Pulmonary artery endothelial cell (primary cell): ENCODE results near the gene HMCN2. TPM values are rescaled to one million over a fixed set of nuclear protein-coding genes. Genes with fewer than 3 reads are reported as not detected.

ENCODE experiments used
- DNase-seq: peaks from one replicate; pipeline ENCODE4 v3.0.0-alpha.2; 2011; ENCODE audit warnings: low read depth, low spot score
- total RNA-seq: library from RNA; depleted of rRNA; stranded (reverse); fragments of >200 nt; gene quantifications from 2 replicates; pipeline ENCODE4 v1.2.3, GENCODE V29; 2014

HMCN2 gene
- total RNA-seq, 1 donor from 2014 or later: under 0.01 TPM

DNA sequence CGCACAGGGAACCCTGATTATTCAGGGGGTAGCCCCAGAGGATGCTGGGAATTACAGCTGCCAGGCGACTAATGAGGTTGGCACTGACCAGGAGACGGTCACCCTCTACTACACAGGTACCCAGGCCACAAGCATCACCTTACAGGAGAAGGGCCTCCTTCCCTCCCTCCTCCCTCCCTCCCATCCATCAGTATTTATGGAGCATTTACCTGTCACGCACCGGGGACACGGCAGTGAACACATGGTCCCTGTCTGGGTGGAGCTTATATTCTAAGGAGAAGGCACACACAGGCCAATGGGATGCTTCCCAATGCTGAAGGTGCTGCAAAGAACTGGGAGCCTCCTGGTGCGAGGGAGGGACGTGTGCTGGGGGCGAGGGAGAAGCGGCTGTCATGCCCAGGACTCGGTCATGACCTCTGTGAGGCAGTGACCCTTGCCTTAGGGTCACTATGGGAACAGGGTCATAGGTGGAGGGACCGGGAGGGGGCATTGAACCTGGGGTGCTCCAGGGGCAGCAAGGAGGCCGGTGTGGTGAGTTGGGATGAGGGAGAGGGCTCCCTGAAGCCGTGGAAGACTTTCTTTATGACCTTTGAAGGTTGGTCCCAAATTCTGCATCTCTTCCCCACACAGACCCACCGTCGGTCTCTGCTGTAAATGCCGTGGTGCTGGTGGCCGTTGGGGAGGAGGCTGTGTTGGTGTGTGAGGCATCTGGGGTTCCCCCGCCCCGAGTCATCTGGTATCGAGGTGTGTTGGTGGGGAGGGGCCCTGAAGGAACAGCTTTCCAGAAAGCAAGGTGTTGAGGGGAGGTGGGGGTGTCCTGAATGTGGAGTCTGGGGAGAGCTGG is 41.5 kb downstream of the HMCN2 start:
- no peak for DNase-seq

DNA sequence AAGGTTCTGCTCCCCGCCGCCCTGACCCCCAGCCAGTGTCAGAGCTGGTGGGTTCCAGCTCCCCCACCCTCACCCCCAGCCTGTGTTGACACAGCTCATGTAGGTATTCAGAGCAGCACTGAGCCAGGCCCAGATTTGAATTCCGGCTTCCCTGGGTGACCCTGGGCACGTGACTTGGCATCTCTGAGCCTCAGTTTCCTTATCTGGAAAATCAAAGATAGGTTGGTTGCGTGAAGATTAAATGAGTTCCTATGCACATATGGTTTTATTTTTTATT is 42.0 kb downstream of the HMCN2 start:
- no peak for DNase-seq

DNA sequence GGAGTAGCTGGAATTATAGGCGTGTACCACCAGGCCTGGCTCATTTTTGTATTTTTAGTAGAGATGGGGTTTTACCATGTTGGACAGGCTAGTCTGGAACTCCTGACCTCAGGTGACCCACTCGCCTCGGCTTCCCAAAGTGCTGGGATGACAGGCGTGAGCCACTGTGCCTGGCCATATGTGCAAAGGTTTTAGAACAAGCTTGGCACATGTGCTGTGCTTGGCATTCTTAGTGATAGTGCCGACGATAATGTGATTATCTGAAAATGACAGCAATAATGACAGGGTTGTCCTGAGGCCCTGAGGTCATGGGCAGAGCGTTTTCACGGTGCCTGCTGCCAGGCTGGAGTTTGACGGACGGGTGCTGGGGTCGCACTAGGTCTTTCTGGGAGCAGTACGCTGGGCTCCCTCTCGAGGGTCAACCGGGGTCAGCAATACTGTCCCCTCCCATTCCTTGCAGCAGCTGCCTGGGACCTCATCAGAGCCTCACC is 42.6 kb downstream of the HMCN2 start:
- DNase-seq: no peak

DNA sequence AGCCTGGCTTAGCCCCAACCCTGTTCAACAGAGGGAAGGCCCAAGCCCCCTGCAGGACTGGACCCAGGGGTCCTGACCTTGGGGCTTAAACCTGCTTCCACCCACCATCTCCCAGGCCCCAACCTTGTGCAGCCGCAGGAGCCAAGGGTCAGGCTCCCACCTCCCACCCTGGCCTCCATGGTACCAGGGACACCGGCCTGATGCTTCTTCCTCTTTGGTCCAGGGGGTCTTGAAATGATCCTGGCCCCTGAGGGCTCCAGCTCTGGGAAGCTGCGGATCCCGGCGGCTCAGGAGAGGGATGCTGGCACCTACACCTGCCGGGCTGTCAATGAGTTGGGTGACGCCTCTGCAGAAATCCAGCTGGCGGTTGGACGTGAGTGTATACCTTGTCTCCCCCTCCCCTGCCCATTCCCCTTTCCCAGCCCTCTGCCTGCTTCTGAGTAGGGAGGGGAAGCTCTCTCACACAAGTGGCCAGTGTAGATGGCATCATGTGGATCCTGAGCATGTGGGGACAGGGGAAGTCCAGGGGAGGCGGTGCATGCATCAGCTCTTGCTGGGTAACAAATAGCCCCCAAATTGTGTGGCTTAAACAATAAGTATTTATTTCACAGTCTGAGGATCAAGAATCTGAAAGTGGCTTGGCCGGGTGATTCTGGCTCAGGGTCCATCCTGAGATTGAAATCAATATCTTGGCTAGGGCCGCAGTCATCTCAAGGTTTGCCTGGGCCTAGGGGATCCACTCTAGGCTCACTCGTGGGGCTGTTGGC is 44.3 kb downstream of the HMCN2 start:
- no peak for DNase-seq

DNA sequence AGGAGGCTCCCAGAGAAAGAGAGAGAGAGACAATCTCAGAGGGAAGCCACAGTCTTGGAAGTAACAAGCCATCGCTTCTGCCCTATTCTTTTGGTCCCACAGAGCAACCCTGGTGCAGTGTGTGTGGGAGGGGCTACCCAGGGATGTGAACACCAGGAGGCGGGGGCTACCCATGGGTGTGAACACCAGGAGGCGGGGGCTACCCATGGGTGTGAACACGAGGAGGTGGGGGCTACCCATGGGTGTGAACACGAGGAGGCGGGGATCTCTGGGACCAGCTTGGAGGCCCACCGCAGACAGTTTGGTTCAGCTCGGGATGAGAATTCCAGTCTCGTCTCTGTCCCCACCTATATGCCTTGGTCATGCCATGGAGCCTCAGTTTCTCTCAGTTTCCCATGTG is 44.9 kb downstream of the HMCN2 start:
- DNase-seq: no peak

DNA sequence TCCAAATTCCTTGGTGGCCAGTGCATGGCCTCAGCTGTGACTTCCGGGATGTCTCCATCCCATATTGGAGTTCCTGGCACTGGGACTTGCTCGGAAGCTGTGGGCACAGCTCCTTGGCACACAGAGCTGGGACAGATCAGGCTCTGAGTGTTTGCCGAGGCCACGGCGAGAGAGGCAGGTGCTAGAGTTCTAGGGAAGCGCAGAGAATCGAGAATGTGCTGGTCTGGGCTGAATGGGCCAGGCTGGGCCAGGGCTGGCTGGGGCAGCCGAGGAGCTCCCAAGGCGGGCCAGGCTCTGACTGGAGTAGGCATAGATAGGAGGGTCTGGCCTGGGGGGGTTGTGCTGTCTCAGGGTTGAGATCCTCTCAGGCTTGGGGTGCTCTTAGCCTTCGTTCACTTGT is 45.4 kb downstream of the HMCN2 start:
- no peak for DNase-seq

DNA sequence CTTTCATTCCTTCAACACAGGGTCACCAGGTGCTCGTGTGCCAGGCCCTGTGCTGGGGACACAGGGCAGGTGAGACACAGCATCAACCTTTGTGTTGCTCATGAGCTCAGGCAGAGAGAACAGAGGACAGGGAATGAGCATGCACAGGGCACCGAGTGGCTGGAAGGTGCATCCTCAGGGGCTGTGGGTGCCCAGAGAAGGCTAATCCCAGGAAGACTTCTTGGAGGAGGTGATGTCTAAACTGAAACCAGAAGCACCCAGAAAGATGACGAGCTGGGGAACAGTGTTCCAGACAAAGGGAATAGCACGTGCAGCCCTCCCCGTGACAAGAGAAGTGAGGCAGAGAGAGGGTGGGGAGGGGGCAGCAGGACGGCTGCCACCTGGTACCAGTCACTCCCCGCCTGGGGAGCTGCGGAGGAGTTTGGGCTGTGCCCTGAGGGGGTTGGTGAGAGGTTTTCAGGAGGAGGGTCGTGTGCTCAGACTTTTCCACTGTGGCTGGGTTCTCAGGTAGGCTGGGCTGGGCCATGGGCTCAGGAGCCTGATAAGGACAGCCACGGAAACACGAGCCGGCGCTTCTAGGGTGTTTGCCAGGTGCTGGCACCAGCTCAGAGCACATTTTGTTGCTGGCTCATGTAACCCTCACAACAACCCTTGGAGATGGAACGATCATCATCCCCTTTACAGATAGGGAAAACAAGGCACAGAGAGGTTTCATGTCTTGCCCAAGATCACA is 46.0 kb downstream of the HMCN2 start:
- DNase-seq: no peak

DNA sequence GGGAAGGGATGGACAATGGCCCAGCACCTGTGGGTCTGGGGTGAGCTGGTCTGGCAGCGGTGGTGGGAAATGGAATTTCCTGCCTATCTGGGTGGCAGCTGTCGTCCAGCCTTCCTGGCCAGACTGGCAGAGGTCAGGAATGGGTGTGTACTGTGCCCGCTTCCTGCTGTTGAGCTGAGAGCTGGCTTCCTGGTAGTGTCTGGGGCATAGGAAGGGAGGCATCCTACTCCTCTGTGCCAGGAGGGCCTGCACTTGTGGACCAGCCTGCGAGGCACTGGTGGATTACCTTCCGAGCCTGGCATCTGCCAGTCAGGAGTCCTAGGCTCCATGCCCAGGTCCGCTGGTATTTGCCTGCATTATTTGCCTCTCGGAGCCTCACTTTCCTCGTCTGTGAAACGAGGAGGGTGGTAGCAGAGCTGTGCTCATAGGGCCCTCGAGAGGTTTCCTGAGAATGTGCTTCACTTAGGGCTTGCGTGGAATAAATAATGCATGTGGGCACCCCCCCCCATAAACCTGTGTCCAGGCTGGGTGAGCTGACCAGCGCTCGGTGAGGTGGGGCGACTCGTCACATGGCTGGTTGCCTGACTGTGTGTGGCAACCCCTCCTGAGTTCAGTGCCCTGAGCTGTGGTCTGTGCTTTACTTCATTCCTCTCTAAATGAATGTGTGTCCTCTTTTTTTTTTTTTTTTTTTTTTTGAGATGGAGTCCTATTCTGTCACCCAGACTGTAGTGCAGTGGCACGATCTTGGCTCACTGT is 47.7 kb downstream of the HMCN2 start:
- no peak for DNase-seq

DNA sequence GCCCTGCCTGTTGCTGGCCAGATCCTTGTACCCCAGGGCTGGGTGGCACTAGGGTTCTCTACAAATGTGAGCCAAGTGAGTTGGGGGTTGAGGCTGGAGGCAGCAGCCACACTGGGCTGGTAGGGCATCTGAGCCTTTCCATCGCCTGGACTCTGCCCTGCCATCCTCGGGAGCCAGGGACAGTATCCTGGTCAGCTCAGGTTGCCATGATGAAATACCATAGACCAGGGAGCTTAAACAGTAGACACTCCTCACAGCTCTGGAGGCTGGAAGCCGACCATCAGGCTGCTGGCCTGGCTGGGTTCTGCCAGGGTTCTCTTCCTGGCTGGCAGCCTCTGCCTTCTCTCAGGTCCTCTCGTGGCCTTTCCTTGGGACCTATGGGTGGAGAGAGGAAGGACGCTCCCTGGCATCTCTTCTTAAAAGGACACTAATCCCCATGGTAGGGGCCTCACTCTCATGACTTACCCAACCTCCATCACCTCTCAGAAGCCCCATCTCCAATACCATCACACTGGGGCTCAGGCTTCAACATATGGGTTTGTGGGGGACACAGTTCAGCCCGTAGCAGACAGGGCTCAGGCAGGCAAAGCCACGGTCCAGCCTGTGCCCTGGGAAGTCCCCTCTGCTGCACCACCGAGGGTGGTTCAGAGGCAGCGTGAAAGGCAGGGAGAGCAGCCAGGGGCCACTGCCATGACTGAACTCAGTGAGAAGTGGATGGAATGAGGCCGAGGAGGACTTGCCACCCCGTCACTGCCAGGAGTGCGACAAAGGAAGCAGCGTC is 50.1 kb downstream of the HMCN2 start:
- DNase-seq: no peak

DNA sequence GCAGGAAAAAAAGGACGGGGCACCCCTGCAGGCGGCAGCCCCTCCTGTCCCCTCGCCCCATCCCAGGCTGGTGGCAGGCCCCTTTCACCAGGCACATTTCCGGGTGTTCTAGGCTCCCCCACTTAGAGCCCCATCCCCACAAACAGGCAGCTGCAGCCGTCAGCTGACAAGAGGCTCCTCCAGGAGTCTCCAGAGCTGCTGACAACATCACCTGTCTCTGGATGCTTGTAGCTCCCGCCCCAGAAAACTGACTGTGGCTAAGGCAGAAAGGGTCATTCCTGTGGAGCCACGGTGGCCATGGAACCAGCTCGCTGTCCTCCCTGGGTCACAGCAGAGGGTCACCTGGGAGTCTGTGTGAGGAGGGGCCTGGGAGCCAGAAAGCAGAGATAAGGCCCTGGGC is 50.9 kb downstream of the HMCN2 start:
- no peak for DNase-seq

DNA sequence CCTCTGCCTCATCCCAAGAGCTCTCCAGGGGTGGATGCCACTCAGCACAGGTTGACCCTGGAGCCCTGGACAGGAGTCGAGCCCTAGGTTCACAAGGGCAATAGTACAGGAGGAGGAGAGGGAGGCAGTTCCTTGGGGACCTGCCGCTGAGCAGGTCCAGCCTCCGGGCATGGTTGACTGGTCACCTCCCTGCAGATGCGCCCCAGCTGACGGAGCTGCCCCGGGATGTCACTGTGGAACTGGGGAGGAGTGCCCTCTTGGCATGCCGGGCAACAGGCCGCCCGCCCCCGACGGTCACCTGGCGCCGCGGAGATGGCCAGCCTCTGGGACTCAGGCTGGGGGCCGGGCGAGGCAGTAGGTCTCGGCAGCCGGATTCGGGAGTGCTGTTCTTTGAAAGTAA is 53.7 kb downstream of the HMCN2 start:
- DNase-seq: no peak

DNA sequence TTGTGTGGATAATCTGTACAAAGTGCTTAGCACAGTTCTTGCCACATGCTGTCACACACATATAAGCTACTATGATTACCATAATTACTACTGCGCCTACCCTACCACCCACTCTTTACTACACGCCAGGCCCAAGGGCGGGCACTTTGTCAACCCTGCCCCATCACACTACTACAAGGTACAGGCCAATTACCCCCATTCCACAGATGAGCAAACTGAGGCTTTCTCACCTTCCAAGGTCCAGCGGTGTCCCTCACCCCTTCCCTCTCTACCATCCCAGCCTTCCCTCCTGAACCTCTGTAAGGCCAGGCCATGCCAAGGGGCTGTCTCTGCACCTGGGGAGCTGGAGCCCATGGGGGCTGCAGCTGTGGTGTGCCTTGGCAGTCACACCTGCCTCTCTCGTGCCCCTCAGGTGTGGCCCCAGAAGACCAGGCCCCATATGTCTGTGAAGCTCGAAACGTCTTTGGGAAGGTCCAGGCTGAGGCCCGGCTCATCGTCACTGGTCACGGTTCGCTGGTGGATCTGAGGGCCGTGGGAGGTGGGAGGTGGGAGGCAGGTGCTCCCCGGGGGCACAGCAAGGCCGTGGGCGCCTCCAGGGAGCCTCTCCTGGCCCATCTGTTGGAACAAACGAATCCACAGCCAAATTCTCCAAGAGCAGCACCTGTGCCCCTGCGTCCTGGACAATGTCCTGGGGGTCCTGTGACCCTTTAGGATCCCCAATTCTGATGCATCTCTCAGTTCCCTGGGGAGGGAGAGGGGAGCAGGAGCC is 54.6 kb downstream of the HMCN2 start:
- DNase-seq: no peak

DNA sequence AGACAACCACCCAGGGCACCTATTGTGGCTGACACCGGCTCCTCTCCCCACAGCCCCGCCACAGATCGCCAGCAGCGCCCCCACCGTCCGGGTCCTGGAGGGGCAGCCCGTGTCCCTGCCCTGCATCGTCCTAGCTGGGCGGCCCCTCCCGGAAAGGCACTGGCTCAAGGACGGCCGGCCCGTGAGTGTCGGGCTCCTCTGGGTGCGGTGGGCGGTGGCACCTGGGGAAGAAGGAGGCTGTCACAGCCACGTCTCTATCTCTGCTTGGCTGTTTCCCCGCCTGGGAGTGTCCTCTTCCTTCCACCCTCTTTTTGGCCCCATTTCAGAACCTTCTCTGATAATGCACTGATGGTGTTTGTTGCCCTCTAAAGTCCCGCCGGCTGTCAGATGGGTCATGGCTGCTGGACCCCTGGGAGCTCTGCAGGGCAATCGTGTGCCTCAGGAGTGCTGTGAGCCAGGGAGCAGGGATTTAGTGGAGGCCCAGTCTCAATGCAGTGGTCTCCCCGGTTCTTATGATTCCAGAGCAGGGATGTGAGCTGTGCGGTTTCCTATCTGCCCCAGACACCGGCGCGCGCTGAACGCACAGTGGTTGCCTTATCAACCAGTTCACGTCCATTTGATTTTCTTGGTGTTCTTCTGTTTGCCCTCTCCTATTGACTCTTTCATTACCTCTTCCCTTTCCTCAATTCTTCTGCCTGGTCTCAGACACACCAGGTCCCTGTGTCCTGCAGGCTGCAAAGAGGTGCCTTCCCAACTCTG is 55.3 kb downstream of the HMCN2 start:
- no peak for DNase-seq

DNA sequence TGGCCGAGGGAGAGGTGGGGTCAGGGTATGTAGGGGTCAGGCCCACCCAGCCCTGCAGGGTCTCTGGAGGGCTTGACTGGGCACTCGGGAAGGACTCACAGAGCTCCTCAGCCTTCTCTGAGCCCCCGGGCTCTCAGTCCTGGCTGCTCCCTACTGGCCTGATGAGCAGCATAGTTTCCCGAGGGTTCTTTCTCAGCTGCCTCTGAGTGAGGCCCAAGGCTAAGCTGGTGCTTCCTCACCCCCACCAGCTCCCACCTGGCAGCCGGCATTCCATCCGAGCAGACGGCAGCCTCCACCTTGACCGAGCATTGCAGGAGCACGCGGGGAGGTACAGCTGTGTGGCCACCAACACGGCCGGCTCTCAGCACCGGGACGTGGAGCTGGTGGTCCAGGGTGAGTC is 56.0 kb downstream of the HMCN2 start:
- DNase-seq: no peak

DNA sequence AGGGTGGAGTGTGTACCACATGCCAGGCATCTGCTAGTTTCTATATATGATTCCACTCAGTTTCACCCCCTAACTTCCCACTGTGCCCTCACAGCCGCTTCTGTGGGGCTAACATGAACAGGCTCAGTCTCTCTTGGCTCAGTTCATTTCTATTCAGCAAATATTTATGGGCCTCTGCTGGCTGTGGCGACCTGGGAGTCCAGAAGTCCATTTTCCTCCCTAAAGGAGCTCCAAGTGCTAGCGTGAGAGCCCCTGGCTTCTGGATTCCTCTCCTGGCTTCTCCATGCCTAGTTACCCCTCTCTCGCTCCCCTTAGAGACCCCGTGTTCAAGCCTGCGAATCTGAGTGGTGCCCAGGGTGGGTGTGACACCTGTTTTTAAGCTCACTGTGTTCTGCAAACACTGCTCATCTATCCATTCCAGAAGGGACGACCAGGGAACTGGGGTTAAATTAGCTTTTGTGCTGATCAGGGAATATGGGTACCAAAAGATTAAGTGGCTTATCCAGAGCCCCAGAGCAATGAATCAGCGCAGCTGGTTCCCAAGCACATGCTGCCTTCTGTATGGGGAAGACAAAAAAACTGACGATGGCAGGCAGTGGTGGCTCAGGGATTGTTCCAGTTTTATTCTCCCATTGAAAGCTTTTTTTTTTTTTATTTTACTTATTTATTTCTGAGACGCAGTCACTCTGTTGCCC is 57.6 kb downstream of the HMCN2 start:
- no peak for DNase-seq

DNA sequence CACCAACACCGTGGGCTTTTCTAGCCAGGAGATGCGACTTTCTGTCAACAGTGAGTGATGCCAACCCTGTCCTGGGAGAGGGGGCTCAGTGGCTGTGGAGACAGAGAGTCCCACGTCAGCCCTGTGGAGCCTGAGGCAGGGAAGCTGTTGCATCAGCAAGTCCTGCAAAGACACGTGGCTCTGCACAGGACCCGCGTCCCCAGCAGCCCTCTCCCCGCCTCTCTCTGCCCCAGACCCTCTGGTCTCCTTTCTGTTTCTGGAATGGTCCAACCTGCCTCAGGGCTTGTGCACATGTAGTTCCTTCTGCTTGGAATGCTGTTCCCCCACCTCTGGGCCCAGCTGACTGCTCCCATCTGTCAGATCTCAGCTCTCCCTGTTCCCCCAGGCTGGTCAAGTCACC is 60.4 kb downstream of the HMCN2 start:
- DNase-seq: no peak

DNA sequence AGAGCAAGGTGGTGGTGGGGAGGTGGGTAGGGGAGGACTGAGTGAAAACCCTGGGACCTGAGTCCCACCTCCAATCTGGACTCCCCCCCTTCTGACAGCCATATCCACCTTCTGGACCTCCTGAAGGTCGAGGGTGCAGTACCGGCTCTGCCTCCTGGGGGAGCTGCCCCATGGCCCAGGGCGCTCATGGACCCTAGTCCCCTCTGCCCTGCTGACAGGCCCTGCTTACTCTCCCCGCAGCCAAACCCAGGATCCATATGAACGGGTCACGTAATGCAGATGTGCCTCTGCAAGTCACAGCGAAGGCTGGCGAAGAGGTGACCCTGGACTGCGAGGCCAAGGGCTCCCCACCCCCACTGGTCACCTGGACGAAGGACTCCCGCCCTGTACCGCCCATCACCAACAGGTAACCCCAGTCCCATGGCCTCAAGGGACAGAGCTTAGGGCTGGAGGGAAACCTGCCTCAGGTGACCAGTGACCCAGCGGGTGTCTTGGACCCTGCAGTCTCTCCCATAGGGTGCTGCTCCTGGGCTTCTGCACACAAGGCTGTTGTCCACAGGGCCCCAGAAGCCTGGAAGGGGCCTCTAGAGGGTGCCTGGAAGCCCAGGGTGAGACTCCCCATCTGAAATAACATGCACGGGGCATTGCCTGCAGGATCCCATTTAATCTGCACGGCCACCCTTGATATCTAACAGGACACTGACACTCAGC is 61.7 kb downstream of the HMCN2 start:
- no peak for DNase-seq

DNA sequence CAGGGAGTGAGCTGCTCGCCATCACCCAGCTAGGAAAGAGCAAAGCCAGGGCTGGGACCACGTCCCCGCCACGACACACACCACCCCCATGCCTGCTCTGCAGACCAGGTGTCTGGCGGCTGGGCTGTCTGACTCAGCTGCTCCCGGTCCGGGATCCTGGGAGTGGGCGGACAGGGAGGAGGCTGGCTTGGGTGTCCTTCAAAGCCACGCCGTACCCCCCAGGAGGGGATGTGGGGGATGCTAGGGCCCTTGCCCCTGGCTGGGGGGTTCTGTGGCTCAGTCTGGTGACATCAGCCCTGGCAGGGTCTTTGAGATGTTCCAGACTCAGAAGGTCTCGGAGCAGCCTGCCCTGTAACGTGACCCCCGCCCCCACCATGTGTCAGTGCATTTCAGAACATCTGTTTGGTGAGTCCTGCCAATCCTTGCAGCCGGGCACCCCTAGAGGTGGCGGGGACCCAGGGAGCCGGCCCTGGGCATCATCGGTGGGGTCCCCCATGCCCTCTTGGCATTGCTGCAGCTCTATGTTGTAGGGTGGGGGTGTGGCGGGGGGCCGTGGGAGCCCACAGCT is 62.3 kb downstream of the HMCN2 start:
- no peak for DNase-seq
